MM.1S (cell line): ENCODE results near the gene TP53I13.

ENCODE experiments used
- DNase-seq: peaks from one replicate; pipeline ENCODE4 v3.0.0-alpha.2; 2015
- H2AFZ ChIP-seq: fragments of 300-600 bp; sonication (generic); 2 replicates; pipeline ENCODE4 v1.6.0; 2016; ENCODE audit warnings: antibody characterized with exemption, low read length
- H3F3A ChIP-seq: fragments of 300-600 bp; sonication (generic); 2 replicates; pipeline ENCODE4 v1.6.1; 2016; ENCODE audit warnings: mild to moderate bottlenecking, antibody characterized with exemption, low read length, moderate library complexity, mixed read lengths; ENCODE audit not compliant: insufficient read depth
- H3K27ac ChIP-seq: fragments of 300-600 bp; sonication (generic); 2 replicates; pipeline ENCODE4 v1.5.1; 2016; ENCODE audit warnings: mild to moderate bottlenecking, low read length
- H3K27me3 ChIP-seq: fragments of 300-600 bp; sonication (generic); replicated peaks from 2 replicates; pipeline ENCODE4 v1.6.0; 2016; ENCODE audit warnings: low read length; ENCODE audit not compliant: insufficient read depth
- H3K36me3 ChIP-seq: fragments of 300-600 bp; sonication (generic); replicated peaks from 2 replicates; pipeline ENCODE4 v1.6.1; 2016; ENCODE audit warnings: mild to moderate bottlenecking, low read length, mixed read lengths; ENCODE audit not compliant: insufficient read depth
- H3K4me1 ChIP-seq: fragments of 300-600 bp; sonication (generic); 2 replicates; pipeline ENCODE4 v1.6.1; 2016; ENCODE audit warnings: low read length, mixed read lengths
- H3K4me2 ChIP-seq: fragments of 300-600 bp; sonication (generic); 2 replicates; pipeline ENCODE4 v1.6.0; 2016; ENCODE audit warnings: low read depth, low read length
- H3K4me3 ChIP-seq: fragments of 300-600 bp; sonication (generic); 2 replicates; pipeline ENCODE4 v1.5.1; 2016; ENCODE audit warnings: low read length, mixed read lengths
- H3K79me2 ChIP-seq: fragments of 300-600 bp; sonication (generic); 2 replicates; pipeline ENCODE4 v1.6.1; 2016; ENCODE audit warnings: mixed run types, low read length, mixed read lengths
- H3K9ac ChIP-seq: fragments of 300-600 bp; sonication (generic); 2 replicates; pipeline ENCODE4 v1.6.1; 2016; ENCODE audit warnings: low read length, mixed read lengths
- H3K9me2 ChIP-seq: fragments of 300-600 bp; sonication (generic); replicated peaks from 2 replicates; pipeline ENCODE4 v1.6.1; 2016; ENCODE audit warnings: mild to moderate bottlenecking, low read length, mixed read lengths; ENCODE audit not compliant: insufficient read depth
- H3K9me3 ChIP-seq: fragments of 300-600 bp; sonication (generic); replicated peaks from 2 replicates; pipeline ENCODE4 v1.6.1; 2016; ENCODE audit warnings: mild to moderate bottlenecking, low read length, mixed read lengths; ENCODE audit not compliant: insufficient read depth
- H4K20me1 ChIP-seq: fragments of 300-600 bp; sonication (generic); 2 replicates; pipeline ENCODE4 v1.6.1; 2016; ENCODE audit warnings: mild to moderate bottlenecking, low read length, moderate library complexity, mixed read lengths; ENCODE audit not compliant: insufficient read depth
- EZH2 ChIP-seq: fragments of 300-600 bp; sonication (generic); optimal IDR thresholded peaks from 2 replicates; pipeline ENCODE3; 2017; ENCODE audit warnings: low read depth, mild to moderate bottlenecking, antibody characterized with exemption, low read length, mixed read lengths
- EZH2phosphoT487 ChIP-seq: fragments of 300-600 bp; sonication (generic); IDR thresholded peaks from 2 replicates; pipeline ENCODE4 v1.6.1; 2018; ENCODE audit warnings: antibody characterized with exemption, low read length
- TF ChIP-seq, protein P1 (sequence below): fragments of 300-600 bp; sonication (generic); IDR thresholded peaks from 2 replicates; pipeline ENCODE4 v1.5.1; 2016; ENCODE audit warnings: antibody characterized with exemption, low read length, mixed read lengths

TP53I13 gene

DNA sequence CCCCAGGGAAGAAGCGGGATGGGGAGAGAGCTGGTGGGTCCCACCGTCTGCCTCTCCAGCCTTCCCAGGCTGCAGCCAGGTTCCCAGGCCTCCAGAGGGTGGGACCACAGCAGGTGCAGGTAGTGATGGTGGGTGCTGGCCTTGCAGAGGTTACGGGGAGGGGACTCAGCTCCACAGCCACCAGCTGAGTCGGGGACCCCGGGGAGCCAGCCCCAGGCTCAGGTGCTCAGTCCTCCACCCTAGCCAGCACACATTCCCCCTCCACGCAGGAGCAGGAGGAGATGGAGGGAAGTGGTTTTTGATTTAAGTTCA lies 5.0 kb downstream of the TP53I13 start:
- Histone ChIP-seq H2AFZ (no peak overlapping the region), H3K4me1 (no peaks in the 10 kb centered on the region), H3K4me3 (no peak overlapping the region), H3F3A (0 out of 2 replicates have a peak, but pooled peaks cover 5% of the 10 kb centered on the region), H3K9me2 (no peaks in the 10 kb centered on the region), H3K4me2 (no peak overlapping the region), H3K9me3 (no peaks in the 10 kb centered on the region), H3K27me3 (no peaks in the 10 kb centered on the region), H4K20me1 (no peaks in the 10 kb centered on the region), H3K9ac (no peak overlapping the region), H3K79me2 (no peaks in the 10 kb centered on the region), H3K27ac (no peak overlapping the region), H3K36me3 (no peaks in the 10 kb centered on the region)
- DNase-seq: no peak
- no peak for TF ChIP-seq EZH2

GRCh38 chr17:29573871-29574731 lies 5.6 kb downstream of the TP53I13 start:
- no peak for DNase-seq
- Histone ChIP-seq H2AFZ (no peak overlapping the region), H3K27ac (no peak overlapping the region), H3K79me2 (no peaks in the 10 kb centered on the region), H3K9ac (no peak overlapping the region), H3K9me2 (no peaks in the 10 kb centered on the region), H3F3A (0 out of 2 replicates have a peak, but pooled peaks cover 5% of the 10 kb centered on the region), H3K36me3 (no peaks in the 10 kb centered on the region), H3K4me3 (no peak overlapping the region), H3K4me2 (no peak overlapping the region), H3K4me1 (no peaks in the 10 kb centered on the region), H4K20me1 (no peaks in the 10 kb centered on the region), H3K9me3 (no peaks in the 10 kb centered on the region), H3K27me3 (no peaks in the 10 kb centered on the region)
- TF ChIP-seq, protein P1, sequence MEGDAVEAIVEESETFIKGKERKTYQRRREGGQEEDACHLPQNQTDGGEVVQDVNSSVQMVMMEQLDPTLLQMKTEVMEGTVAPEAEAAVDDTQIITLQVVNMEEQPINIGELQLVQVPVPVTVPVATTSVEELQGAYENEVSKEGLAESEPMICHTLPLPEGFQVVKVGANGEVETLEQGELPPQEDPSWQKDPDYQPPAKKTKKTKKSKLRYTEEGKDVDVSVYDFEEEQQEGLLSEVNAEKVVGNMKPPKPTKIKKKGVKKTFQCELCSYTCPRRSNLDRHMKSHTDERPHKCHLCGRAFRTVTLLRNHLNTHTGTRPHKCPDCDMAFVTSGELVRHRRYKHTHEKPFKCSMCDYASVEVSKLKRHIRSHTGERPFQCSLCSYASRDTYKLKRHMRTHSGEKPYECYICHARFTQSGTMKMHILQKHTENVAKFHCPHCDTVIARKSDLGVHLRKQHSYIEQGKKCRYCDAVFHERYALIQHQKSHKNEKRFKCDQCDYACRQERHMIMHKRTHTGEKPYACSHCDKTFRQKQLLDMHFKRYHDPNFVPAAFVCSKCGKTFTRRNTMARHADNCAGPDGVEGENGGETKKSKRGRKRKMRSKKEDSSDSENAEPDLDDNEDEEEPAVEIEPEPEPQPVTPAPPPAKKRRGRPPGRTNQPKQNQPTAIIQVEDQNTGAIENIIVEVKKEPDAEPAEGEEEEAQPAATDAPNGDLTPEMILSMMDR: no peak
- TF ChIP-seq EZH2 (no peak), EZH2phosphoT487 (no peak)

GRCh38 chr17:29574732-29575510 lies 6.4 kb downstream of the TP53I13 start:
- Histone ChIP-seq H3K4me2 (no peak overlapping the region), H3K9ac (no peak overlapping the region), H3K9me3 (no peaks in the 10 kb centered on the region), H2AFZ (no peak overlapping the region), H3F3A (no peaks in the 10 kb centered on the region), H3K4me3 (no peak overlapping the region), H3K36me3 (no peaks in the 10 kb centered on the region), H4K20me1 (no peaks in the 10 kb centered on the region), H3K79me2 (no peaks in the 10 kb centered on the region), H3K27me3 (no peaks in the 10 kb centered on the region), H3K9me2 (no peaks in the 10 kb centered on the region), H3K4me1 (no peaks in the 10 kb centered on the region), H3K27ac (no peak overlapping the region)
- TF ChIP-seq EZH2: no peak
- no peak for TF ChIP-seq EZH2phosphoT487
- TF ChIP-seq, protein P1: no peak
- no peak for DNase-seq
